ENCODE data around the gene KDM4C. TPM values are rescaled to one million over a fixed set of nuclear protein-coding genes. Genes with fewer than 3 reads are reported as not detected.
"Not testable (repeated sequence)": the region's sequence is repeated elsewhere in the genome, so short reads cannot be mapped to it uniquely, and the experiment has no call there.

Gene KDM4C
- 10 to 100 TPM; 26.1 to 47.8 TPM for total RNA-seq

- Histone ChIP-seq H3K9me3 (no peaks in the 10 kb centered on the region), H3K36me3 (no peaks in the 10 kb centered on the region), H3K4me3 (peak within 1 kb of the TSS; percentile 91), H3K27me3 (replicated peaks; ENCODE audit: insufficient read depth) (no peaks in the 10 kb centered on the region), H3K27ac (peak within 1 kb of the TSS; percentile 96 to 97), H3K4me1 (ENCODE audit: control insufficient read depth in 1 of 2, low read depth in 2 of 2) (peaks cover 3 to 6% of the 10 kb centered on the region in 2 donors)
- DNase-seq (ENCODE audit: low spot score) = peak; percentile 84
- no peak for TF ChIP-seq CTCF (IDR thresholded peaks at IDR 0.05)
- peak; percentile 88 for ATAC-seq (ENCODE audit: insufficient number of reproducible peaks, low FRiP score, low read depth)
Observed at GRCh38 chr9:6757456-6758247, at the start of gene KDM4C. Gene KDM4C (plus strand): TSS chr9:6757973. CDS start chr9:6792989, 35,016 bp downstream.

- H3K4me3 ChIP-seq = no peak overlapping the region
- H3K4me1 ChIP-seq (ENCODE audit: control insufficient read depth in 1 of 2, low read depth in 2 of 2) = no peaks in the 10 kb centered on the region
- ATAC-seq (ENCODE audit: insufficient number of reproducible peaks, low FRiP score, low read depth) (no peak), DNase-seq (ENCODE audit: low spot score) (no peak)
- H3K36me3 ChIP-seq = no peaks in the 10 kb centered on the region
- TF ChIP-seq CTCF (IDR thresholded peaks at IDR 0.05) = no peak
- H3K27ac ChIP-seq = no peak overlapping the region
- H3K27me3 ChIP-seq (replicated peaks; ENCODE audit: insufficient read depth) = no peaks in the 10 kb centered on the region
- H3K9me3 ChIP-seq = no peaks in the 10 kb centered on the region
Observed at GRCh38 chr9:6708732-6709131, 49.0 kb upstream of the KDM4C start.

GRCh38 chr9:6711403-6711802 lies 46.4 kb upstream of the KDM4C start:
- DNase-seq (ENCODE audit: low spot score) = no peak
- no peaks in the 10 kb centered on the region for H3K4me1 ChIP-seq (ENCODE audit: control insufficient read depth in 1 of 2, low read depth in 2 of 2)
- H3K4me3 ChIP-seq = no peak overlapping the region
- no peaks in the 10 kb centered on the region for H3K36me3 ChIP-seq
- no peaks in the 10 kb centered on the region for H3K27me3 ChIP-seq (replicated peaks; ENCODE audit: insufficient read depth)
- no peak overlapping the region for H3K27ac ChIP-seq
- no peak for TF ChIP-seq CTCF (IDR thresholded peaks at IDR 0.05)
- no peak for ATAC-seq (ENCODE audit: insufficient number of reproducible peaks, low FRiP score, low read depth)
- H3K9me3 ChIP-seq = no peaks in the 10 kb centered on the region

GRCh38 chr9:6712041-6712440 lies 45.7 kb upstream of the KDM4C start:
- Histone ChIP-seq H3K4me3 (no peak overlapping the region), H3K9me3 (no peaks in the 10 kb centered on the region), H3K4me1 (ENCODE audit: control insufficient read depth in 1 of 2, low read depth in 2 of 2) (no peaks in the 10 kb centered on the region), H3K27me3 (replicated peaks; ENCODE audit: insufficient read depth) (no peaks in the 10 kb centered on the region), H3K36me3 (no peaks in the 10 kb centered on the region), H3K27ac (no peak overlapping the region)
- ATAC-seq (ENCODE audit: insufficient number of reproducible peaks, low FRiP score, low read depth) = no peak
- TF ChIP-seq CTCF (IDR thresholded peaks at IDR 0.05) = no peak
- DNase-seq (ENCODE audit: low spot score) = no peak

- Histone ChIP-seq H3K36me3 (no peaks in the 10 kb centered on the region), H3K4me3 (no peak overlapping the region), H3K4me1 (ENCODE audit: control insufficient read depth in 1 of 2, low read depth in 2 of 2) (no peaks in the 10 kb centered on the region), H3K27ac (no peak overlapping the region), H3K9me3 (no peaks in the 10 kb centered on the region), H3K27me3 (replicated peaks; ENCODE audit: insufficient read depth) (no peaks in the 10 kb centered on the region)
- DNase-seq (ENCODE audit: low spot score) (no peak), ATAC-seq (ENCODE audit: insufficient number of reproducible peaks, low FRiP score, low read depth) (no peak)
- TF ChIP-seq CTCF (IDR thresholded peaks at IDR 0.05) = no peak
Observed at GRCh38 chr9:6714176-6714575, 43.6 kb upstream of the KDM4C start.

GRCh38 chr9:6715153-6715754 lies 42.5 kb upstream of the KDM4C start:
- H3K27ac ChIP-seq; DNase-seq (ENCODE audit: low spot score): not testable (repeated sequence)
- peak overlapping the region; percentile 75 for H3K4me3 ChIP-seq

More at GRCh38 chr9:6715153-6715754, 42.5 kb upstream of the KDM4C start:
- H3K27me3 ChIP-seq (replicated peaks; ENCODE audit: insufficient read depth); H3K4me1 ChIP-seq (ENCODE audit: control insufficient read depth in 1 of 2, low read depth in 2 of 2); ATAC-seq (ENCODE audit: insufficient number of reproducible peaks, low FRiP score, low read depth); H3K36me3 ChIP-seq; H3K9me3 ChIP-seq: not testable (repeated sequence)

Measured in thoracic aorta (tissue), 2 donors.